ENCODE data around the gene CARD16.

GRCh38 chr11:105000797-105001196, 44.3 kb downstream of the CARD16 start:
- TF ChIP-seq CTCF (IDR thresholded peaks at IDR 0.05; ENCODE audit: insufficient read depth, low read depth, low read length), result peak; percentile 26
- TF ChIP-seq EZH2 (IDR thresholded peaks at IDR 0.05; ENCODE audit: insufficient read depth, low read length), result no peak
